Activated CD8-positive, alpha-beta memory T cell treated with anti-CD3 and anti-CD28 coated beads, Interleukin-2, amount 50 U/mL, for 4 hours (primary cell): ENCODE data around the gene PPP4C.
"Not testable (repeated sequence)": the region's sequence is repeated elsewhere in the genome, so short reads cannot be mapped to it uniquely, and the experiment has no call there.

Experiments
- DNase-seq: peaks from one replicate; pipeline ENCODE4 v3.0.0-alpha.2; 2020

Gene PPP4C

GRCh38 chr16:30075503-30076275 lies at the start of gene PPP4C:
Gene PPP4C (plus strand): TSS chr16:30075994. CDS start chr16:30076378, 384 bp downstream.
- DNase-seq, result peak; percentile 89

GRCh38 chr16:30026449-30026848 lies 49.3 kb upstream of the PPP4C start:
- no peak for DNase-seq

GRCh38 chr16:30027588-30028437 lies 48.0 kb upstream of the PPP4C start:
- no peak for DNase-seq

- no peak for DNase-seq
Observed at GRCh38 chr16:30028438-30029076, 47.2 kb upstream of the PPP4C start.

GRCh38 chr16:30030011-30030685 lies 45.6 kb upstream of the PPP4C start:
- no peak for DNase-seq

- no peak for DNase-seq
Observed at GRCh38 chr16:30030841-30031413, 44.9 kb upstream of the PPP4C start, which contains the start of gene TLCD3B. Gene TLCD3B (minus strand): TSS chr16:30031271. CDS start chr16:30030527, 744 bp downstream.

- no peak for DNase-seq
Observed at GRCh38 chr16:30031477-30031918, 44.3 kb upstream of the PPP4C start.

GRCh38 chr16:30032083-30032819 lies 43.5 kb upstream of the PPP4C start:
- DNase-seq, result peak; percentile 51

GRCh38 chr16:30033270-30033669 lies 42.5 kb upstream of the PPP4C start:
- DNase-seq, result no peak

- no peak for DNase-seq
Observed at GRCh38 chr16:30040221-30040620, 35.6 kb upstream of the PPP4C start.

GRCh38 chr16:30040690-30041089 lies 35.1 kb upstream of the PPP4C start:
- DNase-seq, result not testable (repeated sequence)

GRCh38 chr16:30041841-30042240 lies 34.0 kb upstream of the PPP4C start:
- DNase-seq, result no peak

- no peak for DNase-seq
Observed at GRCh38 chr16:30046178-30046577, 29.6 kb upstream of the PPP4C start.

GRCh38 chr16:30046588-30046987 lies 29.2 kb upstream of the PPP4C start:
- DNase-seq, result no peak

GRCh38 chr16:30049871-30050270 lies 25.9 kb upstream of the PPP4C start:
- DNase-seq, result no peak

GRCh38 chr16:30051518-30051917 lies 24.3 kb upstream of the PPP4C start:
- DNase-seq, result no peak

- DNase-seq, result peak; percentile 89
Observed at GRCh38 chr16:30052671-30053372, 23.0 kb upstream of the PPP4C start.

GRCh38 chr16:30053376-30054015 lies 22.3 kb upstream of the PPP4C start:
- no peak for DNase-seq

- no peak for DNase-seq
Observed at GRCh38 chr16:30054451-30054850, 21.3 kb upstream of the PPP4C start.

- peak; percentile 41 for DNase-seq
Observed at GRCh38 chr16:30054959-30055553, 20.7 kb upstream of the PPP4C start.
